D721Med (cell line): ENCODE measurements around the gene C1orf35.

Source experiments
- DNase-seq: peaks from one replicate; pipeline ENCODE4 v3.0.0; 2011; ENCODE audit warnings: low spot score; ENCODE audit not compliant: insufficient read length
- FAIRE-seq: peaks from 2 replicates; lab custom pipeline; 2011; peaks lifted over from hg19 to GRCh38; lab: Jason Lieb, UNC
- CTCF ChIP-seq: IDR thresholded peaks from 2 replicates; pipeline ENCODE4 v1.5.1; 2012; ENCODE audit warnings: mild to moderate bottlenecking, control low read depth; ENCODE audit not compliant: insufficient read depth; ENCODE audit errors: missing control alignments

C1orf35 gene

DNA sequence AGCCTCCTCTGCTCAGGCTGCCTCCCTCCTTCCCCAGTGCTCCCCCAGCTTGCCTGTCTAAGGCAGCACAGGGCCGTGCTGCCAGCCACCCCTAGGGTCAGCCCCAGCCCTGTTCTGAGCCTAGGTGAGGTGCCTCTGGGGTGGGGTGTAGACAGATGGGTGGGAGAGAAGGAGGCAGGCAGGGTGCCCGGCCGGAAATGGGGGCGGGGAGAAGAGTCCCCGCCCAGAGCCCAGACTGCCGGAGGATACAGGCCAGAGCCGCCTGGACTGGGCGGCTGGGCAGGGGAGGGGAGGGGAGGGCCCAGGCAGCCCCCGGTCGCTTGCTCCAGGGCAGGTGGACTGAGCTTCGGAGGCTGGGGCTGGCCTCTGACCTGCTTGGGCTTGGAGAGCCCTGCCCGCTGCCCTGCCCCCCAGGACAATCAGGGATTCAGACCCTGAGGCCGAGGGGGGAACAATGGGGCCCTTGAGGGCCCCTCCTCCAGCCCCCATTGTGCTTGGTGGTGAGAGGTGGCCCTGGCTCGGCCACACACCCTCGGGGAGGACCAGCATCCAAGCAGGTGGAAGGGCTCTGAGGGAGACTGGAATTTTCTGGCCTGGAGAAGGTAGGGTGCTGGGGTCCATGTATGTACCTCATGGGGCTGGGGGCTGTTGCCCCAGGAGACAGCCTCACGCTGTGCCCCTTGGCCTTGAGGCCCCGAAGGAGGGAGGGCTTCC, 46.4 kb upstream of the C1orf35 start, which contains the start of gene GJC2:
Gene GJC2 (plus strand): TSS at position 525 of the 714 bp plus-strand sequence. CDS start 7,829 bp downstream, outside the sequence.
- FAIRE-seq = no peak
- no peak for DNase-seq
- TF ChIP-seq CTCF = no peak

DNA sequence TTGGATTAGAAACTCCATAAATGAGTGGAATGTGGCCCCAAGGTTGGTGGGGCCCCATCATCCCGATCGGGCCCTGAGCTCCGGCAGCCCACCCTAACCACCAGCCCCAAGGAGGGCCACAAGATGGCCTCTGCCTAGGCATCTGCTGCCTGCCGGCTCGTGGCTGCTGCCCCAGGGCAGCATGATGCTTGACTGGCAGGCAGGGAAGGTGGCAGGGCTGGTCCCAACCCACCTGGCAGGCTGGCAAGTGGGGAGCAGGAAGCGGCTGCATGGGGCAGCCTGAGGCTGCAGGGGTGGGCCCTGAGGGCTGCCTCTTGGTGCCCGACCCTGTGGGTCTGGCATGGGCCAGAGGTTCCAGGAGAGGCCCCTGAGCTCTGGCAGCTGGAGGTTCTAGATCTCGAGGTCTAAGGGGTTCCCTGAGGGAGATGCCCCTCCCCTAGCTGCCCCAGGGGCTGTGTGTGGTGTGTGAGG, 45.8 kb upstream of the C1orf35 start:
- no peak for TF ChIP-seq CTCF
- no peak for FAIRE-seq
- no peak for DNase-seq

GRCh38 chr1:228148196-228148861, 45.2 kb upstream of the C1orf35 start:
- DNase-seq (no peak), FAIRE-seq (no peak)
- TF ChIP-seq CTCF = no peak

DNA sequence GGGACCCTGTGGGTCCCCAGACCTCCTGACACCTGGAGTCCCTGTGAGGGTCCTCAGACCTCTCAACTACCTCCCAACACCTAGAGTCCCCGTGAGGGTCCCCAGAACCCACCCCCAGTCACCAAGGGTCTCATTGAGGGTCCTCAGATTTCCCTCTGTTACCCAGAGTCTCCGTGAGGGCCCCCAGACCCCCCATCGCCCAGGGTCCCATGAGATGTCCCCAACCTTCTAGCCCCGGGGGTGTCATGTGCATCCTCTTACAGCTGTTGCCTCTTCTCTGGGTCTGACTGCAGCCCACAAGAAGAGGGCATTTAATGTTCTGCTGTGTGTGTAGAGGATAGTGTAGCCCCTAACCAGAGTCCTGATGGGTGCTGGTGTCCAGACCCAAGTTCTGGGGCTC, 44.6 kb upstream of the C1orf35 start:
- DNase-seq (no peak), FAIRE-seq (no peak)
- no peak for TF ChIP-seq CTCF

- DNase-seq (no peak), FAIRE-seq (no peak)
- no peak for TF ChIP-seq CTCF
Observed at GRCh38 chr1:228147151-228147693, 44.1 kb upstream of the C1orf35 start.

DNA sequence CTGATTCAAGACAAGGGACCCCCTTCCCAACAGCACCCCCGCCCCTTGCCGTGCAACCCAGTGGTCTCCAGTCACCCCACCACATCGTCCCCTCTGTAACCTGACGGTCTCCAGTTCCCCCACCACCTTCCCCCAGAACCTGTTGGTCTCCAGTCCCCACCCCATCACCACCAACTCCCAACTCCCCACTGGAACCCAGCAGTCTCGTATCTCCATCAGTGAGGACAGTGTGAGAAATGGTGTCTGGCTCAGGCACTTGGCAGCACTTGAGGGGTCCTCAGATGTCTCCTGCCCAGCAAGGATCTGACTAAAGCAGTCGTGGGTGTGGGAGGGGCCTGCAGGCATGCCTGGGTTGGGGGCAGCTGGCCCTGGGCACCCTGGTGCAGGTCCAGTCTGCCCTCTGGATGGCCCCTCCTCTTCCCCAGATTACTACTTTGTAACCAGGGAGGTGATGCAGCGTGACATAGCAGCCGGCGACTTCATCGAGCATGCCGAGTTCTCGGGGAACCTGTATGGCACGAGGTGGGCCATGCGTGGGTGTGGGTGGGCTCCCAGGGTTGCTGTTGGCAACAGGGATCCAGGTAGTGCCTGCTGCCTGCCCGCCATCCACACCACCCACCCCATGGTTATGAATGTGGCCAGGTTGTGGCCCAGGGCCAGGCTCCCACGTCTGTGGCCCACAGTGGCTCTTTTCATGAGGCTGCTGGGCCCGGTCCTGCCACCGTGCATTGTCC, 43.5 kb upstream of the C1orf35 start:
- TF ChIP-seq CTCF = no peak
- DNase-seq (no peak), FAIRE-seq (no peak)
